GM12873 (cell line): ENCODE results near the gene NIM1K.

Source experiments
- CTCF ChIP-seq: IDR thresholded peaks from 2 replicates; pipeline ENCODE4 v1.5.1; 2012; ENCODE audit warnings: low read depth, mild to moderate bottlenecking, moderate library complexity, low read length, control low read depth; ENCODE audit not compliant: insufficient read depth; ENCODE audit errors: missing control alignments

Gene NIM1K

GRCh38 chr5:43232943-43233833, 41.2 kb downstream of the NIM1K start:
- TF ChIP-seq CTCF = no peak

- no peak for TF ChIP-seq CTCF
These were observed 41.9 kb downstream of the NIM1K start for GRCh38 chr5:43233946-43234345.

GRCh38 chr5:43236653-43237355, 44.8 kb downstream of the NIM1K start:
- TF ChIP-seq CTCF = no peak

- TF ChIP-seq CTCF = no peak
These were observed 50.2 kb downstream of the NIM1K start for GRCh38 chr5:43242196-43242595.

- TF ChIP-seq CTCF = no peak
These were observed 51.2 kb downstream of the NIM1K start for GRCh38 chr5:43243270-43243669.

GRCh38 chr5:43244823-43245565, 53.0 kb downstream of the NIM1K start:
- TF ChIP-seq CTCF = no peak
